ENCODE data around the gene MACF1.

The MACF1 gene

DNA sequence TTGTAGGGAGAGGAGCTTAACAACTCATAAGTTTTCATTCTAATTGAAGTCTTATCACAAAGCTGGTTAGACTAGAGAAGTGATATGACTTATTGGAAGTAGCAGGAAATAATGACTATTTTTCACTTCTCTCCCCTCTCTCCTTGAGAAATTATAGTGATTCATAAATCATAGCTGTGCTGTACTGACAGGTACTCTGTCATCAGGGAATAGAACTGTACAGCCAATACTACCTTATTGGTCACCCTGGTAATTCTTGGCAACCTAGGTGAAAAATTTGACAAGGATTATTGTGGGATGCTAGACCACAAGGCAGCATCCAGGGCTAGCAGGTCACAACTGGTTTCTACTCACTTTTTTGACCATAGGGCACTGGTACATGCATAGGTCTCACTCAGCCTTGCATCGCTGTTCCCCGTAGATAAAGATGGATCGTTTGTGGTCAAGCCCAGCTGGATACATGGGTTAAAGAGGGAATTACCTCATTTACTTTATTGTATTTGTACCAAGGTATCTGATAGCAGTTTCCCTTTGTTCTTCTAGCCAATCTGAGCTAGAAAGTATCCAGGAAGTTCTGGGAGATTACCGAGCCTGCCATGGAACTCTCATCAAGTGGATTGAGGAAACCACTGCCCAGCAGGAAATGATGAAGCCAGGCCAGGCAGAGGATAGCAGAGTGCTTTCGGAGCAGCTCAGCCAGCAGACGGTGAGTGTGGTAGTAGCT, 113.6 kb downstream of the MACF1 start:
- no peak for DNase-seq

GRCh38 chr1:39321979-39322378, 117.5 kb downstream of the MACF1 start:
- no peak for DNase-seq

DNA sequence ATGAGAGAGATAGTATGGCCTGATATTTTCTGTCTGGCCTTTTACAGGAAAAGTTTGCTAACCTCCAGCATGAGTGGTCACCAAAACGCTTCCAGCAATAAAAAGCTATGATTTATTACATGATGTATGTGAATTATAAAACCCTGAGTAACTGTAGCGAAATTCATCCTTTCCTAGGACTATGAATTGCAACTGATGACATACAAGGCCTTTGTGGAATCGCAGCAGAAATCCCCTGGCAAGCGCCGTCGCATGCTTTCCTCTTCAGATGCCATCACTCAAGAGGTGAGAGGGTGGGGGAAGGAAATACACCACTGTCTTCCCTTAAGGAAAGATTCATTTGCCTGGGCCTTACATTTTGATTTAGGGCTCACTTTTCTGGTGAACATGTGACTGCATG, 117.9 kb downstream of the MACF1 start:
- DNase-seq, result no peak

DNA sequence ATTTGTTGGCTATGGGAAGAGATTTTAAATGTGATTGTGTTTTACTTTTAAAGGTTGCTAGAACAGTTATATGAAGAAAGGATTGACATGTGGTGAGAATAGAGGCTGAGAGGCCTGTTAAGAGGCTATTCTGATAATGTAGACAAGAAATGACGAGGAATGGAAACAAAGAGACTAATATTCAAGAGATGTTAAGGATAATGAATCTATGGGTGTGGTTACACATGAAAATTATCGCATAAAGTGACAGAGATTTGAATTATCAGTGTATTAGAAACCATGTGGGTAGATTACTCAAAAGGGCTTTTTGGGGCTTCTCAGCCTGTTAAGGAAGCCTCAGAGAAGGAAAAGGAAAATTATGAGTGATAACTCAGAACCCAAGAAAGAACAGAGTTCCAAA, 120.4 kb downstream of the MACF1 start:
- DNase-seq, result no peak

GRCh38 chr1:39326836-39327235, 122.3 kb downstream of the MACF1 start:
- DNase-seq, result no peak

- no peak for DNase-seq
Measured at GRCh38 chr1:39328095-39328494, 123.6 kb downstream of the MACF1 start.

DNA sequence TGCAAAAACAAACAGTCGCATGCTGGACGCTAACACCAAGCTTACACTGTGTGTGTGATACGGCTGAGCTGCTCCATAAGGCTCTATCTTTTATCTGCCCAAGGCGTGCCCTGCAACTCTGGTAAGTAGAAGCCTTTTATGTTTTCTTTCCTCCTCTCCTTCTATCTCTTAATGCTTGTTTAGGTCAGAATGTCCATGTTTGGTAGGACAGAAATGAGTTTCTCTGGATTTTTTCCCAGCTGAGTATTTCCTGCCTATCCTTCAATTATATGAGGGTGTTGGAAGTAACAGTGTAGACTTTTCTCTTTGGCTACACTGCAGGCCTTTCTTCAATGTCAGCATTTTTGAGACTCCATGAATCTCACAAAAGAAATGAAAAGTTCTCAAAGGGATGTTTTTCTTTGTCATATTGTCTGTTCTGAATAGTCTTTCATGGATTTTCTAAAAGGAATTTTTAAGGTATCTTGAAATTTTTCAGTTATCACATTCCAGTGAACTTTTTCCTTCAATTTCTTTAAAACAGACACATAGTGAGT, 124.2 kb downstream of the MACF1 start:
- DNase-seq, result no peak

DNA sequence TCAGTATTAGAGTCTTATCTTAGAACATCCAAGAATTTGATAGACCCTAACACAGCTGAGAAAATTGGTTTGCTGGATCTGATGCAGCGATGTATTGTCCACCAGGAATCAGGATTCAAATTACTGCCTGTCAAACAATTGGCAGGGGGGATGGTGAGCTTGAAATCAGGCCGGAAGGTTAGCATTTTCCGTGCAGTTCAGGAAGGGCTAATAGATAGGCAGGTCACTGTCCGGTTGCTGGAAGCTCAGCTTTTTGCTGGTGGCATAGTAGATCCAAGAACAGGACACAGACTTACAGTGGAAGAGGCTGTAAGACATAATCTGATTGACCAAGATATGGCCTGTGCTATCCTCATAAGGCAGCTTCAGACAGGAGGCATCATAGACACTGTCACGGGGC, 127.2 kb downstream of the MACF1 start:
- no peak for DNase-seq

DNA sequence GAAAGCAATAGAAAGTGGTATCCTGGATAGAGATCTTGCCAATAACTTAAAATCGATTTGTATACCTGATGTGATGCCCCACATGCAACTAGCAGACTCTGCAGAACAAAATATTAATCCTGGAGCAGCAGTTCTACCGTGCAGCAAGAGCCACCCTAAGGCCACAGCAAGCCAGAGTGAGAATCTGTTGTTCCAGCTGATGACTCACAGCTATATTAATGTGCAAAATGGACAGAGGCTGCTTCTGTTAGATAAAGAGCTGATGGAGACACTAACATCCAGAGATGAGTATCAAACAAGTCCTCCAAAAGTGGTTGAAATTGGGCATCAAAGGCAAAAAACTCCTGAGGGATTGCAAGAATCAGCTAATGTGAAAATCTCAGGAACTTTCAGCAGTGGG, 127.8 kb downstream of the MACF1 start:
- no peak for DNase-seq

- DNase-seq, result no peak
Measured at GRCh38 chr1:39332828-39333227, 128.3 kb downstream of the MACF1 start.

DNA sequence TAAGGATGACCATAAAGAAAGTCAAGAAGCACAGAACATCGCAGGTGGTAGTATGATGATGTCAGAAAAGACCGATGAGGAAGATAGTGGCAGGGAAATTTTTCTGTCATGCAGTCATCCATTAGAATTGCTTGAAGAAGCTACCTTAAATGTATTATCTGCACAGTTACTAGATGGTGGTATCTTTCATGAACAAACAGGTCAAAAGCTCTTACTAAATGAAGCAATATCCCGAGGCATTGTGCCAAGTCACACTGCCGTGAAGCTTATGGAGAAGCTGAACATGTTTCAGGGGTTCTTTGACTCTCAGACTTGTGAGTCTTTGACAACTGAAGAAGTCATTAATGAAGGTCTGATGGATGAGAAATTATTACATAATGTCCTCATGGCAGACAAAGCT, 128.8 kb downstream of the MACF1 start:
- no peak for DNase-seq

GRCh38 chr1:39335216-39335615, 130.7 kb downstream of the MACF1 start:
- no peak for DNase-seq

DNA sequence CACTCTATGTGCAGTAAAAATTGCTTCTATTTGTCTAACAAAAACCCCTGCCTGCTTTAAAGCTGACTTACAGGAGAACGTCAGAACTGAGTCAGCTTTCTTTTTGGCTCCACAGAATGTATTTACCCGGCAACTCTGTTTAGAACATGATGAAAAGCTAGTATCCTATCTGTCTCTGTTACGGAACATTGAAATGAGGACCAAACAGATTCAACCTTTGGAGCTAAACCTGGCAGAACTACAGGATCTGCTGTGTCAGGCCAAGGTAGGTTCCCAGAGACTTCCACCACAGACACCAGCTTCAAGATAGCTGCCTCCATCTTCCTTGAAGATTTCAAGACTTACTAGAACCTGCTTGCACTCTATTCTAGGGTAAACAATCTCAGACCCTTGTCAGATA, 132.6 kb downstream of the MACF1 start:
- DNase-seq, result no peak

DNA sequence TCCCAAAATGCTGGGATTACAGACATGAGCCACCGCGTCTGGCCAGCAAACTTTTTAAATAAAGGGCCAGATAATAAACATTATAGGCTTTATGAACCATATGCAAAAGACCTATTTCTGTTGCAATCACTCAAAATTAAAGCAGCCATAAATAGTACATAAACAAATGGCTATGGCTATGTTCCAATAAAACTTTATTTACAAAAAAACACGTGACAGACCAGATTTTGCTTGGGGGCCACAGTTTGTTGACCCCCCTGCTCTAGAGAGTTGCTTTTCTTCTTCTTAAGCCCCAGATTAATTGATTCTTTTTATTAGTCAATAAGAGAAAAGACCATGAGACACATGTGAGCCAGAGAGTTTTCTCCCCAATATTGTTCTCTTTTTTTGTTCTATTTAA, 138.3 kb downstream of the MACF1 start:
- no peak for DNase-seq

- DNase-seq, result peak; percentile 94
Measured at GRCh38 chr1:39344394-39345154, 140.1 kb downstream of the MACF1 start.

DNA sequence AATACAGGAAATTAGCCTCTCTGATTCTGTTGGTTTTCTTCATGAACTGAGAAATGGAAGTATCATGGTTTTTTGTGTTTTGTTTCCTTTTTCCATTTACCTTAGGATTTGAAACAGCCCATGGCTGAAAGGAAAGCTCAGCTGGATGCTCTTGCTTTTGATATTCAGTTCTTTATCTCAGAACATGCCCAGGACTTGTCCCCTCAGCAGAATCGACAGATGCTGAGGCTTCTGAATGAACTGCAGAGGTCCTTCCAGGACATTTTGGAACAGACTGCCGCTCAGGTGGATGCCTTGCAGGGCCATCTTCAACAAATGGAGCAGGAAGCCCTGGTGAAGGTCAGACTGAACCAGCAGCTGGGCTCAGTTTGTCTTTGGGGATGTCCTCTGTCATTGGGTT, 142.4 kb downstream of the MACF1 start:
- no peak for DNase-seq

DNA sequence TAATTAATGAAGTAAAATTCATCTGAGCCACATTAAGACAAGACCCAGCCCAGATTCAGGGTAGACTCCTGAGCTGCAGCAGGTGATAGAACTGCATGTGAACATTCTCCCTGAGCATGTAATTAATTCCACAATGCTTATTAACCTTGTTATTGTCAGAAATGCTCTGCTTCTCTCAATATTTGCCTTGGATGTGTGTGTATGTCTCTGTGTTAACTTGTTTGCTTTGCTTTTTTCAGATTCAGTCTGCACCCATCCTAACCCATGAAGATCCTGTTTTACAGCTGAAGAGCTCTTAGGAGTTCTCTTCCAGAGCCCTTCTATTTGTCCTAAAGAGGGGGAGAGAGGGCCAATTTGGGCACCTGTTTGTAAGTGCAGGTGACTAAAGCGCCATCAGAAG, 143.8 kb downstream of the MACF1 start:
- DNase-seq, result peak; percentile 28

DNA sequence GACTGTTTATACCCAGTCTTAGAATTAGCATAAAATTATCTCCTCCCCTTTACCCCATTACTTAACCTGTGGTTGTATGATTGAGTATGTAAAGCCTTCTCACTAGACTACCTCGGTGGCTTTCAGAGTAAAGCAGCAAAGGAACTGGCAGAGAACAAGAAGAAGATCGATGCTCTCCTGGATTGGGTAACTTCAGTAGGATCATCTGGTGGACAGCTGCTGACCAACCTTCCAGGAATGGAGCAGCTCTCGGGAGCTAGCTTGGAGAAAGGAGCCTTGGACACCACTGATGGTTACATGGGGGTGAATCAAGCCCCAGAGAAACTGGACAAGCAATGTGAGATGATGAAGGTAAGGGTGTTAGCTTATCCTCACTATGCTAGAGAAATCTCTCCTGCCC, 148.4 kb downstream of the MACF1 start:
- no peak for DNase-seq

GRCh38 chr1:39354572-39354971, 150.1 kb downstream of the MACF1 start:
- no peak for DNase-seq

DNA sequence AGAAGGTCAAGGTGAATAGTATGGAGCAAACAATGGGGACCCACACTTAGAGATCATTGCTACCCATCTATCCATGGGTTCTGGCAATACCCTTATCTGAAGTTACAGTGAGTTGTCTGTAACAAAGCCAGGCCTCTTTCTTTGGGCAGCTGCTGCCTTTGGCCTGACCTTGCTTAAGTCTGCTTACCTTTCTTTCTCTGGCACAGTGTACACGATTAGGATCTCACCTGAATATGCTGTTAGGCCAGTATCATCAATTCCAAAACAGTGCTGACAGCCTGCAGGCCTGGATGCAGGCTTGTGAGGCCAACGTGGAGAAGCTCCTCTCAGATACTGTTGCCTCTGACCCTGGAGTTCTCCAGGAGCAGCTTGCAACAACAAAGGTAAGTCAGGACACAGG, 154.0 kb downstream of the MACF1 start:
- no peak for DNase-seq

DNA sequence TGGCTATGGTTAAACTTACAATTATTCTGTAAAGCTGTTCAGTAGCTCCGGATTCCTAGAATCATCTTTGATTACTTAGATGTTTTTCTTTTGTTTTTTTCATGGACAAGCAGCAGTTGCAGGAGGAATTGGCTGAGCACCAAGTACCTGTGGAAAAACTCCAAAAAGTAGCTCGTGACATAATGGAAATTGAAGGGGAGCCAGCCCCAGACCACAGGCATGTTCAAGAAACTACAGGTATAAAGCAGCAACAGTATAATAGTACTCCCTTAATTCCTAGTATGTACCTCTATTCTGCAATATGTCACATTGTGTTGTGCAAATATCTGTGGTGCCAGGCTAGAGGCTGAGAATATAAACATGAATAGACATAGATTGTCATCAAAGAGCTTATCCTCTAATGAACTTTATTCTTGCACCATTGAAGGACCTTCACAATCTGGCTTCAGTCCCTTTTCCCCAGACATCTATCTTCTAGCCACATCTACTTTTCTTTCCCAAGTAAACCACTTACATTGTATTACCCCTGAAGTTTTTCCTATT, 154.6 kb downstream of the MACF1 start:
- no peak for DNase-seq

- no peak for DNase-seq
Measured at GRCh38 chr1:39360731-39361130, 156.2 kb downstream of the MACF1 start.

DNA sequence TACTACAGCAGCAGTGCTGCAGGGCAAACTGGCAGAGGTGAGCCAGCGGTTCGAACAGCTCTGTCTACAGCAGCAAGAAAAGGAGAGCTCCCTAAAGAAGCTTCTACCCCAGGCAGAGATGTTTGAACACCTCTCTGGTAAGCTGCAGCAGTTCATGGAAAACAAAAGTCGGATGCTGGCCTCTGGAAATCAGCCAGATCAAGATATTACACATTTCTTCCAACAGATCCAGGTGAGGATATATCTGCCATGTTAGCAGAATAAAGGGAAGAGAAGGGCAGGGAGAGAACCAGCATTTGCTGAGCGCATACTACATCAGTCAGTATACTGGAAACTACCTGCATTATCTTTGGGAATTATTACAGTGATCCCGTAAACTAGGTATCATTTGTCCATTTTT, 157.0 kb downstream of the MACF1 start:
- no peak for DNase-seq

GRCh38 chr1:39363267-39363666, 158.8 kb downstream of the MACF1 start:
- DNase-seq, result no peak
